GM19025 (cell line): ENCODE results near the gene CRIP1.

Experiments used
- ATAC-seq: cut with Tn5 transposase; IDR thresholded peaks from one replicate; pipeline ENCODE4 v1.9.1; 2021; ENCODE audit warnings: mild to moderate bottlenecking, low read depth, moderate library complexity; ENCODE audit not compliant: unreplicated experiment

Gene CRIP1

DNA sequence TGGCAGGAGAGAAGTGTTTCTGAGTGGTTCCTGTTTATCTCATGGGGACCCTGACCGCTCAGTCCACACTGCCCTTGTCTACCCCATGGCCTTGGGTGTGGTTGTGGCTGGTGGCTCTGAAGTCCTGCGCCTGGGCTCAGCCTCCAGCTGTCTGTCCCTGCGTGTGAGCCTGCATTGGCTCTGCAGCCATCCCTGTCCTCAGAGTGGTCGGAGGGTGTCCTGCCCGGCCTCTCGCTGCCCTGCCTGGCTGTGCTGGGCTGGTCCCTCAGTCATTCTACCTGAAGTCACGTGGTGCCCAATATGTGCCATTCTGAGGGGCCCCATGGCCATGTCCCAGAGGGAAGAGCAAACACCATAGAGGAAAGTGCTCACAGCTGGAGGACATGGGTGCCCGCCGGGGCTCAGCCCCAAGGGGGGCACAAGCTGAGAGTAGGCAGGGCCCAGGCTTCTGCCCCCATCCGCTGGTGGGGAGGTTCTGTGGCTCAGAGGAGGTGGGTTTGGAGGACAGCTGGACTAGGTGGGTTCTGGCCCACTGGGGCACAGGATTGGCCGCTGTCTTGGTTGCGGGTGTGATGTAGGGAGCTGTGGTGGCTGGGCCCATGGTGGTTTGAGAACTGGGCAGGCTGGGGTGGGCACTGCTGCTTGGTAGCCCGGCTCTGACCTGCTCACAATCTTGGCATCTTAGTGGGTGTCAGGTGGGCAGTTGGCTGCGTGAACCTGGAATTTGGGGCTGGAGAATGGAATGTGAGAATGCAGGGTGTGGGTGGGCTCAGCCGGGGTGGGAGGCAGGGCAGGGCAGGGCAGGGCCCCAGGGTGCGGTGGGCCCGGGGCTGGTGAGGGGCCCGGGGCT lies 16.0 kb downstream of the CRIP1 start:
- no peak for ATAC-seq

DNA sequence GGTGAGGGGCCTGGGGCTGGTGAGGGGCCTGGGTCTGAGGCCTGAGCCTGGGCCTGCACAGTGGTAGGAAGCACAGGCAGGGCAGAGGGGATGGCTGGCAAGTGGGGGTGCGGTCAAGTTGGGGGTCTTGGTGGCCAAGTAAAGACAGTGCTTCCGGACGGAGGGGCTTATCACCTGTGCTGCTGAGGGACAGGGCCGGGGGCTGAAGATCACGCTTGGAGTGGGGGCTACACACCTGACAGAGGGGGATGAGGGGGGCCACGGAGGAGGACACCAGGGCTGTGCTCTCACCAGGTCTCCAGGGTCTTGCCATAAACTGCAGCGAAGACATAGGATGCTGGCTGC lies 16.6 kb downstream of the CRIP1 start:
- no peak for ATAC-seq

DNA sequence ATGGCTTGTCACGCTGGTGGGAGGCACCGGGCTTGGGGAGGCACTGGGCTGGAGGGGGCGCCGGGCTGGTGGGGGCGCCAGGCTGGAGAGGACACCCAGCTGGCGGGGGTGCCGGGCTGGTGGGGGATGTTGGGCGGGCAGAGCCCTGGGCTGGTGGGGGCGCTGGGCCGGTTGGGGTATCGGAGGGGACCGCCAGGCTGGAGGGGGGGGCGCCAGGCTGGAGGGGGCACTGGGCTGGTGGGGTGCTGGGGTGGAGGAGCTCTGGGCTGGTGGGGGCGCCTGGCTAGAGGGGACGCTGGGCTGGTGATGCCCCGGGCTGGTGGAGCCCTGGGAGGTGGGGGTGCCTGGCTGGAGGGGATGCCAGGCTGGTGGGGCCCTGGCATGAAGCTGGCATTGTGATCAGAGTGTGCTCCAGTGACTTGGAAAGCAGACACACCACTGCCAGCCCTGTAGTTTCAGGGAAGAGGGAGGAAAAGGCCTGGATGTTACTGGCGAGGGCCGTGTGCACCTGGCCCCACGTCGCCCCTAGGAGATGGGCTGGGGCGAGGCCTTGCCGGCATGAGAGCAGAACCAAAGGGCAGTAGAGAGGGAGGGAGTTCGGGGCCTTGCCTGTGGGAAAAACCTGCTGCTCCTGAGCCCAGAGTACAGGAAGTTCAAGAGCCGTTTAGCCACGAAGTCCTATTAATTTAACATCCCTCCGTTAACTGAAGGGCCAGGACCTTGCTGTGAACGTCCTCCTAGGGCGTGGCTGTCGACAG lies 17.4 kb downstream of the CRIP1 start:
- no peak for ATAC-seq

DNA sequence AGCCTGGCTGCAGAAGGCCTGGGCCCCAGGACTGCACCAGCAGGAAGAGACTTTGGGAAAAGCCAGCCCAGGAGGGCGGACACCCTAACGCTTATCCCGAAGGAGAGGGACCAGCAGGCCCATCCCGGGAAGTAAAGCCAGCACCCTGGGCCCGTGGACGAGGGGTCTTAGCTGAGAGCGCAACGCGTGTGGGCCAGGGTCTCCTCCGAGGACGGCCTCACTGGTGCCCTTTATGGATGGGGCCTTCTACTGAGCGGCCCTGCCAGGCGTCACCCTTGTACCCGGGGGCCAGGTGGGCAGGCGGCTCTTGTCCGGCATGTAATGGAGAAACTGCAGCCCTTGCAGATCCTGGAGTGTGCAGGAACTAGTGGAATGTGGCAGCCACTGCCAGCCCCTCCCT lies 18.4 kb downstream of the CRIP1 start:
- ATAC-seq, result no peak

DNA sequence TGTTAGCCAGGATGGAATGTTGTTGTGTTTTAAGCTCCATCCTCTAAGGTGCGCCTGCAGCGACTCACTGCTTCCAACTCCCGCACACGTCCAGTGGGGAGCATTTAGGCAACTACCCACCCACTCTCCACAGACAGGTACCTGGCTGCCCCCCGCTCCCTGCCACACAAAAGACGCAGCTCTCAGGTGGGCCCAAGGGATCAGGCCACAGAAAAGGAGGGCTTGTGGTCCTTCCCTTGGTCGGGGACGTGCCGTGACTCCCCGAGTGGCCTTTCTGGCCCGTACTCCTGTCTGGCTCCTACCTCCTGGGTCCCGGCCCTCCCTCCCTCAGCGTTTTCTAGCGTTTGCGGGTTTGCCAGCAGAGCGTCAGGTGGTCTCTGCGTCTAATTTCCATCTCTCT lies 20.6 kb downstream of the CRIP1 start:
- ATAC-seq, result no peak

DNA sequence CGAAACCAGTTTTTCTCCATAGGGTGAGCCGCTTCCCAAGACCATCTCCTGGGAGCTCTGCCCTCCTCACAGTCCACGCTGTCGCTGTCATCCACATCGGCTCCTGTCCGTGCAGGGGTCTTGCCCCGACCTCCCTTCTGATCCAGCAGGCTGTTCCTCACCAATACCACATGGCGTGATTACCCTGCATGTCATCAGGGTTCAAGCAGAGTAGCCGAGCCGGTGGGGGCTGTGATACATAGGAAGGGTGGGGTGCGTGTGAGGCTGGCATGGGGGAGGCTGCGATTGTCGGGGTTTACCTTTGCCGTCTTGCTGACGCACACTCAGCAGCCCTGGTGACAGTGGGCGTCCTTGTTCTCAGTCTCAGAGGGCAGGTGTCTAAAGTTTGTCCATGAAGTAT lies 21.4 kb downstream of the CRIP1 start:
- ATAC-seq, result no peak

DNA sequence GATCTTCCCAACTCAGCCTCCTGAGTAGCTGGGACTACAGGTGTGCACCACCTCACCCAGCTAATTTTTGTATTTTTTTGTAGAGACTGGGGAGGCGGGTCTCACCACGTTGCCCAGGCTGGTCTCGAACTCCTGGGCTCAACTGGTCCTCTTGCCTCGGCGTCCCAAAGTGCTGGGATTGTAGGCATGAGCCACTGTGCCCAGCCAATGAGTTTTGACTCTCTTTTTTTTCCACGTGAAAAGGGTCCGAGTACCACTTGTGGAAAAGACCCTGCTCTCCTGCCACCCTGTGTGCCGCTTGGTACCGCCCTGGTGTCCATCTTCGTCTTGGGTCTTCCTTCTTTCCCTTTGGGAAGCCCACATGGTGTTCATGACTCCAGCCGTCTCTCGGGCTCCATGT lies 21.9 kb downstream of the CRIP1 start:
- ATAC-seq, result no peak

DNA sequence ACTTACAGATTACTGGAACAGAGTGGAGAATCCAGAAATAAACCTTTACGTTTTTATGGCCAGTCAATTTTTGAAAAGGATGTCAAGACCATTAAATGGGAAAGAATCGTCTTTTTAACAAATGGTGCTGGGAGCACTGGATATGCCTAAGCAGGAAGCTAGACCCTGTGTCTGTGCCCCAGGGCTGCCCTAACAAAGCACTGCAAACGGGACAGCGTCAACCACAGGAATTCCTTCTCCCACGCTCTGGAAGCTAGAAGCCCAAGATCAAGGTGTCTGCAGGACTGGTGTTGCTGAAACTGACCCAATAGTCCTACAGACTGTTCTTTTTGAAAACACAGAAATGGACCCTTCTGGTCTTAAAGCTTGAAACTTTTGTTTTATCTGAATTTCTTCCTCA lies 30.4 kb downstream of the CRIP1 start:
- ATAC-seq, result no peak

DNA sequence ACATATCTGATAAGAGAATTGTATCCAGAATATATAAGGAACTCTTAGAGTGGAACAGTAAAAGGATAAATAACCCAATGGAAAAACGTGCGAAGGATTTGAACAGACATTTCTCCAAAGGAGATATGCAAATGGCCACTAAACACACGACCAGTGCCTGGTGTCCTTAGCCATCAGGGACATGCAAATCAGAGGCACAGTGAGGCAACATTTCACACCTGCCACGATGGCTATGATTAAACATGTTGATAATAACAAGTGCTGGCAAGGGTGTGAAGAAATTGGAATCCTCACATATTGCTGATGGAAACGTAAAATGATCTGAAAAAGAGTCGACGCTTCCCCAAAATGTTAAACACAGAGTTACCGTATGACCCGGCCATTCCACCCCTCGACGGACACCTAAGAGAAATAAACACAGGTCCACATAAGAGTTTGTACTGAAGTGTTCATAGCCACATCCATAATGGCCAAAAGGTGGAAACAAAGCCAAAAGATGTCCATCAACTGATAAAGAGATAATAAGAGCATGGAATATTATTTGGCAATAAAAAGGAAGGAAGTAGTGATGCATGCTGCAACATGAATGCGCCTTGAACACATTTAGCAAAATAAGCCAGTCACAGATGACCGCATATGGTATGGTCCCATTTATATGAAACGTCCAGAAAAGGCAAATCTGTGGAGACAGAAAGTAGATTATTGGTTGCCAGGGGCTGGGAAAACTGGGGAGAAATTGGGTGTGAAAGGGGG lies 33.4 kb downstream of the CRIP1 start:
- ATAC-seq, result no peak

DNA sequence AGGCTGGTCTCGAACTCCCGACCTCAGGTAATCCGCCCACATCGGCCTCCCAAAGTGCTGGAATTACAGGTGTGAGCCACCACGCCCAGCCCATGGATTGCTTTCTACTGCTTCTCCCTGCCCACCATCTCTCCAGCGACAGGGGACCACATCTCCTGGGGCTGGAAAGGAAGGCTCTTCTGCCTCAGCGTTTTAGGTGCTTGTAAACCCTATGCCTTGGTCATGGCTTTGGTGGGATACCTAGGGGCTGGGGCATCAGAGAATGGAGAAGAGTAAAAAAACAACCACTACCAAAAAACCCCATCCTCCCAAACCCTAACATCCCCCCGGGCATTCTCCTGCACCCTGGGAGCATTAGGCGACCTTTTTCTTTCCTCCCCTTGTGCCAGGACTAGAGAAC lies 38.6 kb downstream of the CRIP1 start:
- no peak for ATAC-seq

DNA sequence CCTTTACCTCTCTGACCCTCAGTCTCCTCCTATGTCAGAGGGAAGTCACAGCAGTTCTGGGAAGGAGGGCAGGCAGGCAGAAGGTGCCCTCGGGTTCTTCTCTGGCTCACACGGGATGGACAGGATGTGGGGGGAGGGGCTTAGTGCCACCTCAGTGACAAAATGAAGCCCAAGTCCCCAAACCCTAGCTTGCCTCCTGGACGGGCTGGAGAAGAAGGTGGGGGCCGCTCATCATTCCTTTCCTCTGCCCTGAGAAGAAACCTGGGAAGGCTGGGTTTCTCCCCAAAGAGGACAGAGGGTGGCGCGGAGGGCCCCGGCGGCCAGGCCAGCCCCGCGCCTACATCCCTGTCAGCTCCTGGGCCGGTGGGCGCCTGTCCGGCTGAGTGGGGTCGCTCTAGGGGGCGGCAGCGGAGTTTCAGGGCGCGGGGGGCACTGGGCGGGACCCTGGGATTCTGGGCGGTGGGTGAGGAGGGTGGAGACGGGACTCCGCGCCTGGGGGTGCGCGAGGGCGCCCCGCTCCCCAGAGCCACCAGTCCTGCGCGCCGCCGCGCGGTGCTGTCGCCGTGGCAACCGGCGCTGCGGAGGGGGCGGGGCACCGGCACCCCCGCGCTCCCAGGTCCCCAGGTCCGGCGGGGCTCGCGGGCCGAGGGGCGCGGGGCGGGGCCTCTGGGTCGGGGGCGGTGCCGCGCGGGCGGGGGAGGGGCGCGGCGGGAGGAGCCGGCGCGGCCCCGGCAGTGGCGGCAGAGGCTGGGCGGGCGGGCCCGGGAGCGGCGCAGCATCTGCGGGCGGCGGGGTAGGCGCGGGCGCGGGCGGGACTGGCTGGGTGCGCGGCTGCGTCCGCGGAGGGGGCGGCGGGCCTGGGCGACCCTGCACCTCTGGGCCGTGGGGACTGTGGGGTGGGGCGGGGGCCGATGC lies 39.4 kb downstream of the CRIP1 start, which contains the start of gene TMEM121:
Gene TMEM121, plus strand, starts transcription at position 723 of the 915 bp plus-strand sequence. CDS start 2,252 bp downstream, outside the sequence.
- ATAC-seq, result no peak

DNA sequence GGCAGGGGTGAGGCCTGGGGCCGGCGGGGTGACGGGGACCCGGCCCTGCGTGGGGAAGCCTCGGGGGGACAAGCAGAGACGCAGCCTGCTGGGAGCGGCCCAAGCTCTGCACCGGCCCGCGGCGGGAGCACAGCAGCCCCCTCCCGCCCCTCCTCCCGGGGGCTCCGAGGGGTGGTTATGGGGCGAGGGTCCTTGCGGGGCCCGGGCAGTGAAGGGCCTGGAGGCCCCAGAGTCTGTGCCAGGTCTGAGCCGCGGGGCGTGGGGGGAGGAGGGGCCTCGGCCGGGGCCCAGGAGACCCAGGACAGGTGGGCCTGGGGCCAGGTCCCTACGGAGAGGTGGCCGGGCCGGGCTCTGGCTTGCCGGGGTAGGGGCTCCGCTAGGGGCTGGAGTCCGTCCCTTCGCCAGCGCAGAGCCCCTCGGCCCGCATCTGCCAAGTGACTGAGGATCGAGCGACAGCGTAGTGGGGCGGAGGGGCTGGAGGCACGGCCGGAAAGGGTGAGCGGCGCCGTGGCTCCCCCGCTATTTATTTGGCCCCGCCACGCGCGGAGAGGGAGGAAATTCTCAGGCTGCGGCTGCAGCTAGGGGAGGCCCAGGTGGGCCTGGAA lies 40.2 kb downstream of the CRIP1 start:
- no peak for ATAC-seq

DNA sequence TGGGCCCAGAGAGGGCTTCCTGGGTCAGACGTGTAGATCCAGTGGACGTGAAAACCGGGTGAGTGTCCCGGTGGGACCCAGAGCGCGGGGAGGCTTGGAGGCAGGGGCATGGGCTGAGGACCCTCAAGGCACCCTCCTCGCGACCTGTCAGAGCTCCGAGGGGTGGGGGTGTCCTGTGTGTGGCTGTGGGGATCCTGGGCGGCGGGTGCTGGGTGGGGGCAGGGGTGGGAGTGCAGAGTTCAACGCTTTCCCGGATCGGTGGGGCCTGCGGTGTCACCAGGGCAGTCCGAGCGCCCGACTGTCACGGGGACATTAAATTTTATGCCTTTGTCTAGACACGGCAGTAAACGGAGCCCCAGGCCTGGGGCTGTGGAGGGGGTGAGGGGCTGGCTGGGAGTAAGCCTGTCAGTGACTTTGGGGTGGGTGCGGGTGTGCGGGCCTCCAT lies 40.7 kb downstream of the CRIP1 start:
- ATAC-seq, result no peak

DNA sequence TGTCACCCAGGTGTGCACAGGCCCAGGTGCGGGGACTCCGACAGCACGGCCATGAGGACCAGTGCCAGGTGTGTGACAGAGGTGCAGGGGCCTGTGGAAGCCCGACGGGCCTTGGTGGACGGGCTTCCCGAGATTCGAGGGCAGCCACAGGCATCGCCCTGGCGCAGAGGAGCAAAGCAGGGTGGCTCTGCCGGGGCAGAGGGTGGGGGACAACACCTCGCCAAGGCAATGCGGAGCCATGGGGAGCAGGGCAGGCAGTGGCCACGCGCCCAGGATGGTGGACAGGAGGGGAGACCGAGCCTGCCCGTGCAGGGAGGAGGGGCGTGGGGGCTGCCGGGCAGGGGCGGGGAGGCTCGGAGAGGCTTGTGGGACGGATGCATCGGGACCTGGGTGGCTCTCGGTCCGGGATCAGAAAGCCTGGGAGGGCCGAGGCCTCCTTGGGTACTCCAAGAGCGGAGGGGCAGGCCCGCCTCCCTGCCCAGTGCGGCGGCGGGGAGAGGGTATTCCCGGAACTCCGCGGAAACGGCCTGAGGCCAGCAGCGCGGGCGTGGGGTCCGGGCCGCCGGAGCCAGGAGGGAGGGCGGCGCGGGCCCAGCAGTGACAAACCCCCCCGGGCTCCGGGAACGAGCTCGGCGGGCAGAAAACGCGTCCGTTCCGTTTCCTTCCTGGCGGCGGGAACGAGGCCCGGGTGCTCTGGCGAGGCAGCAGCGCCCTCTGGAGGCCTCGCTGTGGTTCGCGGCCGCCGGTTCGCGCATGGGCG lies 41.3 kb downstream of the CRIP1 start:
- ATAC-seq, result no peak

DNA sequence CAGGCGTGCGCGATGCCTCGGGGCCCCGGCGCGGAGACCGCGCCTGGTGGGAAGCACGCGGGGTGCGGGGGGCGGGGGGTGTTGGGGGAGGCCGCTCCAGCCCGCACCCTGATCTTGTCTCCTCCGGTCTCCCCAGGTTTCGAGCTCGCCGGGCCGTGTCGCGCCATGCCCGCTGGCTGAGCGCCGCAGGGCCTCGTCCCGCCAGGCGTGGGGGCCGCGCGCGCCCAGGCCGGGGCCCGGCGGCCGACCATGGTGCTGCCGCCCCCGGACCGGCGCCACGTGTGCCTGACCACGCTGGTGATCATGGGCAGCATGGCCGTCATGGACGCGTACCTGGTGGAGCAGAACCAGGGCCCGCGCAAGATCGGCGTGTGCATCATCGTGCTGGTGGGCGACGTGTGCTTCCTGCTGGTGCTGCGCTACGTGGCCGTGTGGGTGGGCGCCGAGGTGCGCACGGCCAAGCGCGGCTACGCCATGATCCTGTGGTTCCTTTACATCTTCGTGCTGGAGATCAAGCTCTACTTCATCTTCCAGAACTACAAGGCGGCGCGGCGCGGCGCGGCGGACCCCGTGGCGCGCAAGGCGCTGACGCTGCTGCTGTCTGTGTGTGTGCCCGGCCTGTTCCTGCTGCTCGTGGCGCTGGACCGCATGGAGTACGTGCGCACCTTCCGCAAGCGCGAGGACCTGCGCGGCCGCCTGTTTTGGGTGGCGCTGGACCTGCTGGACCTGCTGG lies 42.1 kb downstream of the CRIP1 start:
- no peak for ATAC-seq

DNA sequence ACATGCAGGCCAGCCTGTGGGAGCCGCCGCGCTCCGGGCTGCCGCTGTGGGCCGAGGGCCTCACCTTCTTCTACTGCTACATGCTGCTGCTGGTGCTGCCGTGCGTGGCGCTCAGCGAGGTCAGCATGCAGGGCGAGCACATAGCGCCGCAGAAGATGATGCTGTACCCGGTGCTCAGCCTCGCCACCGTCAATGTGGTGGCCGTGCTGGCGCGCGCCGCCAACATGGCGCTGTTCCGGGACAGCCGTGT lies 42.6 kb downstream of the CRIP1 start:
- ATAC-seq, result no peak

DNA sequence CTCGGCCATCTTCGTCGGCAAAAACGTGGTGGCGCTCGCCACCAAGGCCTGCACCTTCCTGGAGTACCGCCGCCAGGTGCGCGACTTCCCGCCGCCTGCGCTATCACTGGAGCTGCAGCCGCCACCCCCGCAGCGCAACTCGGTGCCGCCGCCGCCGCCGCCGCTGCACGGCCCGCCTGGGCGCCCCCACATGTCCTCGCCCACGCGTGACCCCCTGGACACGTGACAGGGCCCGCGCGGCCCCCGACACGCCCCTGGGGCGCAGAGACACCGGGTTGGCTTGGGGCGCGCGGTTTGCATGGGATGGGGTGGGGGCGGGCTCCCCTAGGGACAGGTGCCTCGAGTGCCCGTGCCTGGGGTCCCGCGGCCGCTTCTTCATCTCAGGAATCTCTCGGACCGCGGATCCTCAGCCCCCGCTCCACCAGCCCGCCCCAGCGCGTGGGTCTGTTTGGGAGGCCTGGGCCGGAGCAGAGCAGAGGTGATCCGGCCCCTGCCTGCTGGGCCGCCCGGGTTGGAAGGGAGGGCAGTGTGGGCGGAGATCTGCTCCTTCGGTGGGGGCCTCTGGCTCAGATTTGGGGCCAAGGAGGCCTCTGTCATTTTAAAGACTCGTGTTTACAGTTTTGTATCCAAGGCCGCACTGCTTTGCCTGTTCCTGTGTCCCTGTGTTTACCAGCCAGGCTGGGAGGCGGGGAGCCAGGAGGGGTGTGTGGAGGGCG lies 43.0 kb downstream of the CRIP1 start:
- no peak for ATAC-seq
